Vagina (tissue), 2 donors: ENCODE measurements around the gene CNIH2.

ENCODE experiments used
- POLR2A ChIP-seq, 2 donors: fragments of 450-650 bp; IDR thresholded peaks; one replicate each; pipeline ENCODE4 v1.6.1; 2017; ENCODE audit warnings: antibody characterized with exemption in 2 of 2, mild to moderate bottlenecking in 2 of 2, moderate library complexity in 2 of 2
- POLR2AphosphoS5 ChIP-seq, 2 donors: sonication (generic); formaldehyde crosslinking; IDR thresholded peaks; one replicate each; pipeline ENCODE4 v1.9.0; 2017; ENCODE audit warnings: antibody characterized with exemption in 2 of 2, mild to moderate bottlenecking in 2 of 2, low read depth in 1 of 2; ENCODE audit not compliant: insufficient read depth in 1 of 2
- TF ChIP-seq, protein P1 (sequence below), 3 experiments: fragments of 450-650 bp in 2 of 3; fragments of 200-600 bp in 1 of 3; sonication (generic) in 1 of 3; IDR thresholded peaks; one replicate each; pipeline ENCODE4 v1.5.1; 2017 to 2019; ENCODE audit warnings: antibody characterized with exemption in 3 of 3, mild to moderate bottlenecking in 2 of 3, moderate library complexity in 2 of 3

- no peak for TF ChIP-seq POLR2A (IDR thresholded peaks at IDR 0.05)
- TF ChIP-seq, protein P1, sequence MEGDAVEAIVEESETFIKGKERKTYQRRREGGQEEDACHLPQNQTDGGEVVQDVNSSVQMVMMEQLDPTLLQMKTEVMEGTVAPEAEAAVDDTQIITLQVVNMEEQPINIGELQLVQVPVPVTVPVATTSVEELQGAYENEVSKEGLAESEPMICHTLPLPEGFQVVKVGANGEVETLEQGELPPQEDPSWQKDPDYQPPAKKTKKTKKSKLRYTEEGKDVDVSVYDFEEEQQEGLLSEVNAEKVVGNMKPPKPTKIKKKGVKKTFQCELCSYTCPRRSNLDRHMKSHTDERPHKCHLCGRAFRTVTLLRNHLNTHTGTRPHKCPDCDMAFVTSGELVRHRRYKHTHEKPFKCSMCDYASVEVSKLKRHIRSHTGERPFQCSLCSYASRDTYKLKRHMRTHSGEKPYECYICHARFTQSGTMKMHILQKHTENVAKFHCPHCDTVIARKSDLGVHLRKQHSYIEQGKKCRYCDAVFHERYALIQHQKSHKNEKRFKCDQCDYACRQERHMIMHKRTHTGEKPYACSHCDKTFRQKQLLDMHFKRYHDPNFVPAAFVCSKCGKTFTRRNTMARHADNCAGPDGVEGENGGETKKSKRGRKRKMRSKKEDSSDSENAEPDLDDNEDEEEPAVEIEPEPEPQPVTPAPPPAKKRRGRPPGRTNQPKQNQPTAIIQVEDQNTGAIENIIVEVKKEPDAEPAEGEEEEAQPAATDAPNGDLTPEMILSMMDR (IDR thresholded peaks at IDR 0.05) = no peak
- no peak for TF ChIP-seq POLR2AphosphoS5 (IDR thresholded peaks at IDR 0.05; ENCODE audit: insufficient read depth in 1 of 2, low read depth in 1 of 2)
Measured at GRCh38 chr11:66287889-66288670, 10.1 kb downstream of the CNIH2 start.
